Panc1 (cell line): ENCODE data around the gene TRERF1.

Experiments
- CTCF ChIP-seq: fragments of 450-650 bp; IDR thresholded peaks from 2 replicates; pipeline ENCODE4 v1.5.1; 2017; ENCODE audit warnings: mild to moderate bottlenecking
- REST ChIP-seq, 2 experiments: IDR thresholded peaks; 2 replicates each; pipeline ENCODE4 v1.6.1; 2011 to 2012; ENCODE audit warnings: low read depth in 2 of 2, control low read depth in 1 of 2, low read length in 1 of 2, mild to moderate bottlenecking in 1 of 2, moderate library complexity in 1 of 2; ENCODE audit not compliant: insufficient read depth in 1 of 2
- SIN3A ChIP-seq: IDR thresholded peaks from 2 replicates; pipeline ENCODE4 v1.6.1; 2012; ENCODE audit warnings: low read depth, mild to moderate bottlenecking, low read length, moderate library complexity, borderline replicate concordance; ENCODE audit not compliant: insufficient read depth

DNA sequence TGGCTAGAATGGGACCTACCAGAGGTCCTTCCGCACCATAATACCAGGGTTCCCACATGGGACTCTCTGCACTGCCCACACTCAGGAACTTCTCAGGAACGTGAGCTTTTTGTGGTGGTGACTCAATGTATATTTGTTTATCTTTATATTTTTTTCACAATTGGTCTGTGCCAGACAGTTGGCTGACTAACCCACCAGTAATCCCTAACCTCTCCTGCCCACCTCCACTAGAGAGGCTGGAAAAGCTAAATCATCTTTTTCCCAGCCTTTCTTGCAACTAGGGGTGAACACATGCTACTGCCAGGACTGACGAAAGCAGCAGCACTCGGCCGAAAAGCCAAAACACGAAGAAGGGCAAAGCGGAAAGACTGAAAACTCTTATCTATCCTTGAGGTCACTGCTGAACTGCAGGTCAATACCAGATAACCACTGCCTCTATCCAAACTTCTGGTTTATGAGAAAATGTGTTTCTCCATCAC, 112.9 kb downstream of the TRERF1 start:
- TF ChIP-seq CTCF (no peak), SIN3A (no peak), REST (IDR thresholded peaks at IDR 0.05; ENCODE audit: insufficient read depth in 1 of 2, low read depth in 2 of 2, low read length in 1 of 2) (no peak)
